Naive thymus-derived CD8-positive, alpha-beta T cell (primary cell): ENCODE data around the gene OTUD5. TPM values are rescaled to one million over a fixed set of nuclear protein-coding genes. Genes with fewer than 3 reads are reported as not detected.
A peak's percentile ranks its signal among the peaks of the same experiment; 100 is the strongest.

Experiments used
- ATAC-seq, 2 donors: fragments of 150-1000 bp; cut with Tn5 transposase in 1 of 2; sonication (Bioruptor Pico), chemical (Tn5 transposase) in 1 of 2; 1 replicate in 1 of 2; 2 replicates in 1 of 2; pipeline ENCODE4 v1.10.0; 2021; ENCODE audit warnings: mild to moderate bottlenecking in 2 of 2, moderate library complexity in 2 of 2
- POLR2A ChIA-PET: fragments of 350-600 bp; sonication (Branson Sonifier 250); formaldehyde crosslinking; loops from one replicate; lab custom pipeline; 2021; ENCODE audit warnings: antibody characterized with exemption; lab: Charles Lee
- DNase-seq, 10 donors: peaks; one replicate each; pipeline versions ENCODE4 v3.0.0 to v3.0.0-alpha.2; 2020 to 2022
- H3K27ac Mint-ChIP-seq, 10 donors: one replicate each; pipeline ENCODE4 v1.8.0; 2020 to 2022; ENCODE audit warnings: mild to moderate bottlenecking in 10 of 10, mixed read lengths in 10 of 10, moderate library complexity in 4 of 10, inconsistent platforms in 1 of 10
- H3K27me3 Mint-ChIP-seq, 5 donors: one replicate each; pipeline ENCODE4 v1.8.0; 2021 to 2022; ENCODE audit warnings: mixed read lengths in 5 of 5
- H3K36me3 Mint-ChIP-seq, 3 donors: one replicate each; pipeline ENCODE4 v1.8.0; 2020 to 2022; ENCODE audit warnings: mixed read lengths in 3 of 3, mild to moderate bottlenecking in 2 of 3, inconsistent platforms in 1 of 3
- H3K4me1 Mint-ChIP-seq, 4 donors: one replicate each; pipeline ENCODE4 v1.8.0; 2021 to 2022; ENCODE audit warnings: mixed read lengths in 4 of 4
- H3K4me3 Mint-ChIP-seq, 10 donors: one replicate each; pipeline ENCODE4 v1.8.0; 2020 to 2022; ENCODE audit warnings: mild to moderate bottlenecking in 10 of 10, mixed read lengths in 10 of 10, moderate library complexity in 6 of 10, inconsistent platforms in 1 of 10
- H3K9me3 Mint-ChIP-seq, 9 donors: one replicate each; pipeline ENCODE4 v1.8.0; 2020 to 2022; ENCODE audit warnings: mixed read lengths in 9 of 9, mild to moderate bottlenecking in 3 of 9, inconsistent platforms in 1 of 9, moderate library complexity in 1 of 9
- polyA plus RNA-seq, 3 donors: library from polyadenylated mRNA; unstranded; fragments of 300-500 nt; fragmentation: Illumina TruSeq; gene quantifications; one replicate each; pipeline ENCODE4 v1.2.3, GENCODE V29; 2021
- total RNA-seq, 8 experiments: library from RNA in 2 of 8; stranded (reverse) in 2 of 8; gene quantifications; one replicate each; pipeline ENCODE4 v1.2.3 and lab custom pipeline; 2021 to 2026

Gene OTUD5
- total and polyA plus RNA-seq, 5 experiments from 2014 or later, result 23.7 to 99.4 (median 48.4) TPM

DNA sequence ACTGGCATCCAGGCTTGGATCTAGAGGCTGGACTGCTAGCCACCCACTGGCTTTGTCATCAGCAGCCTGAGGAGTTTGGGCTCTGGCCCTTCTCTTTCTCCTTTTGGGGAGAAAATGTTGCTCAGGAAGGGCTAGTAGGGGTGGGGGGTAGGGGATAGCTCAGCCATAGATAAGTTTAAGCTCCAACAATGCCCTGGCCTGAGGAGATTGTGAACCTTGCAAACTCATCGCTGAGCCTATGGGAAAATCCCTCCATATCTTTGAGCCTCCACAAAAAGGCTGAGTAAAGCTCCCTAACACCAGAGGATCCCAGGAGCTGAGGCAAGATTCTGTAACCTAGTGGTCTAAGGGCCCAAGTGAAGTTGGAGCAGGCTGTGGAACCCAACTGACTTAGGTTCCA, 8.8 kb downstream of the OTUD5 start:
- no peak for DNase-seq
- no peaks in the 10 kb centered on the region for H3K27me3 Mint-ChIP-seq
- H3K9me3 Mint-ChIP-seq, result no peaks in the 10 kb centered on the region
- no peak overlapping the region for H3K4me3 Mint-ChIP-seq
- peaks cover 7 to 53% (median 47%) of the 10 kb centered on the region in 4 donors for H3K4me1 Mint-ChIP-seq
- H3K36me3 Mint-ChIP-seq, result peaks cover 0 to 19% (median 0%) of the 10 kb centered on the region in 3 donors
- POLR2A ChIA-PET, result interaction anchor here (0.6 to 1.3 kb wide), 7 partner anchors 9 to 299 kb away, joined by 3 to 6 read pairs (median 4); partner anchors contain the start of gene SLC35A2
- peak overlapping the region in 4 of 10 donors; percentile 32 to 63 (median 42) for H3K27ac Mint-ChIP-seq
- ATAC-seq, result no peak

DNA sequence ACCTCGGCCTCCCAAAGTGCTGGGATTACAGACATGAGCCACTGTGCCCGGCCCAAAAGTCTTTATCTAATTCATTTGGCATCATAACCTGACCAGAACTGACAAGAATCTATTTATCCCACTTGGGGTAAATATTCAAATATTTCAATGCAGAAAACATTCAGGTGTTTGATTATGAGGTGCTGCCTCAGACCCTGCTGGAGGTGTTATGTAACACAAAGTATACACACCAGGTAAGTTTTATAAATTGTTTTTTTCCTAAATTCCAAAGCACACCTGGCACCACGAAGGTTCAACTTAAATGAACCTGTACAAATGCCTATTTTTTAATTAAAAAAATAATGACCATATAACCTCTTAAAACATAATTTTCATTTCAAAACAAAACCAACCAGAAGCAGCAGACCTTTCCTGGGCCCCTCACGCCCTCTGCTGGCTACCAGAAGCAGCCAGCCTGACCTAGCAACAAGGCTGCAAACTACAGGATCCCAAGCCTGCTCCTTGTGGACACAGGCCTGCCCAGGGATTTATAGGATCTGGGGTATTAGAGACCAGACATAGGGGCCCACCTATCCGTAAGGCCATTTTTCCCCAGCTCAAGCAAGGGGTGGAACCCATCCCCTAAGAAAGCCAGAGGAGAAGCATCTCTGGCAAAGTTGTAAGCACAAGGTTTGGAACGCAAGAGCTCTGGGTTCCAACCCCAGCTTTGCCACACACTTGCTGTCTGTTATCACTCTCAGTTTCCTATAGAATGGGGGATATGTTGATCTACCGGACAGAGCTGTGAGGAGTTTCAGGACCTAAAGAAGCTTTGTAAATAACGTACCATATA, 11.7 kb downstream of the OTUD5 start:
- H3K4me1 Mint-ChIP-seq, result peaks cover 16 to 56% (median 51%) of the 10 kb centered on the region in 4 donors
- peak; percentile 65 to 74 for ATAC-seq
- no peaks in the 10 kb centered on the region for H3K9me3 Mint-ChIP-seq
- POLR2A ChIA-PET, result interaction anchor here (0.6 to 13.3 kb wide), 7 partner anchors 9 to 54 kb away, joined by 3 to 276 read pairs (median 7); partner anchors contain the start of genes PIM2 and SLC35A2
- H3K36me3 Mint-ChIP-seq, result peaks cover 0 to 18% (median 0%) of the 10 kb centered on the region in 3 donors
- no peaks in the 10 kb centered on the region for H3K27me3 Mint-ChIP-seq
- H3K27ac Mint-ChIP-seq, result peak overlapping the region; percentile 69 to 92 (median 78)
- H3K4me3 Mint-ChIP-seq, result peak overlapping the region; percentile 18 to 59 (median 40)
- DNase-seq, result peak; percentile 26 to 76 (median 50)

DNA sequence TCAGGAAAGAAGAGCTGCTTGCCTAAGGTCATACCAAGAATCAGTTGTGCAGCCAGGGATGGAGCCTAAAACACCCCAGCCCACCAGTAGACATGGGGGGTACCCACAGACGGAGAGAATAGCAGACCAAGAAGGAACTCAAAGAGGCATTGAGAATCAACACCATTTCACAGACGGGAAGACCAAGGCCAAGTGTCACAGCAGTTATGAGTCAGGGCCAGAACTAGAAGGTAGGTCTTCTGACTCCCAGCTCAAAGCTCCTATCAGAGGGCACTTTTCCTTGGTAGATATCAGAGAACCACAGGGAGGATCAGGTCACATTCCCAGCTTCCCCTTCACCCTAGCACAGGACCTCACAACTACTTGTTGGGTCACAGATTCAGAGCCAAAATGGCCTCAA, 14.5 kb downstream of the OTUD5 start:
- Mint-ChIP-seq H3K27ac (peak overlapping the region; percentile 85 to 96 (median 93)), H3K9me3 (no peaks in the 10 kb centered on the region), H3K27me3 (no peaks in the 10 kb centered on the region), H3K36me3 (peaks cover 0 to 14% (median 0%) of the 10 kb centered on the region in 3 donors), H3K4me3 (peak overlapping the region in 6 of 10 donors; percentile 5 to 67 (median 51)), H3K4me1 (peaks cover 30 to 78% (median 77%) of the 10 kb centered on the region in 4 donors)
- no peak for ATAC-seq
- POLR2A ChIA-PET, result interaction anchor here (2.3 to 13.3 kb wide), 4 partner anchors 14 to 52 kb away, joined by 6 to 276 read pairs (median 92); partner anchors contain the start of genes OTUD5, PIM2 and SLC35A2
- DNase-seq, result no peak

DNA sequence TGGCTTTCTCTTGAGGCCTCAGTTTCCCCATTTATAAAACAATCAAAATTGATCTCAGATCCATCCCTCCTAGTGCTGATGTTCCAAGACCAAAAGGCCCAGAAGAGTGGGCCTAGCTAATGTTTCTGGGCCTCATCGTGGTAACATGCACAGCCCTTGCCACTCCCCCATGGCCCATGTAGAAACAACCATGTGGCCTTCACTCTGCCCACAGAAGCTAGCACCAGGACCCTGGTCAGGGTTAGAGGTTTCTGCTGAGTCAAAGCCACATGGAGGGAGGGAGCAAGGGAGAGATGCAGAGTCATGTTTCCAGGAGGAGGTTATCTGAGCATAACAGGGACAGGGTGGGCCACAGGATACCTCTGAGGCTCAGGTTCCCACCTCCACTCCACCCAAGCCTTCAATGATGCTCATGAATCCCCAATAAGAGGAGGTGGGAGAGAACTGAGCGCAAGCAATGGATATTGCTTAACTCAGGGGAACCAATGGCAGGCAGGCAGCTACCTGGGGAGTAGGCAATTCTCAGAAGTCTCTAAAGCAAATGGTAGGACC, 16.9 kb downstream of the OTUD5 start:
- peak overlapping the region in 9 of 10 donors; percentile 66 to 92 (median 87) for H3K4me3 Mint-ChIP-seq
- H3K36me3 Mint-ChIP-seq, result peaks cover 0 to 16% (median 3%) of the 10 kb centered on the region in 3 donors
- H3K27me3 Mint-ChIP-seq, result no peaks in the 10 kb centered on the region
- H3K4me1 Mint-ChIP-seq, result peaks cover 37 to 87% (median 84%) of the 10 kb centered on the region in 4 donors
- POLR2A ChIA-PET, result interaction anchor here (0.8 to 13.3 kb wide), 8 partner anchors 8 to 203 kb away, joined by 3 to 276 read pairs (median 16); partner anchors contain the start of genes OTUD5, PIM2, PQBP1 and SLC35A2
- no peaks in the 10 kb centered on the region for H3K9me3 Mint-ChIP-seq
- no peak for ATAC-seq
- H3K27ac Mint-ChIP-seq, result peak overlapping the region; percentile 96 to 99 (median 99)
- DNase-seq, result no peak

DNA sequence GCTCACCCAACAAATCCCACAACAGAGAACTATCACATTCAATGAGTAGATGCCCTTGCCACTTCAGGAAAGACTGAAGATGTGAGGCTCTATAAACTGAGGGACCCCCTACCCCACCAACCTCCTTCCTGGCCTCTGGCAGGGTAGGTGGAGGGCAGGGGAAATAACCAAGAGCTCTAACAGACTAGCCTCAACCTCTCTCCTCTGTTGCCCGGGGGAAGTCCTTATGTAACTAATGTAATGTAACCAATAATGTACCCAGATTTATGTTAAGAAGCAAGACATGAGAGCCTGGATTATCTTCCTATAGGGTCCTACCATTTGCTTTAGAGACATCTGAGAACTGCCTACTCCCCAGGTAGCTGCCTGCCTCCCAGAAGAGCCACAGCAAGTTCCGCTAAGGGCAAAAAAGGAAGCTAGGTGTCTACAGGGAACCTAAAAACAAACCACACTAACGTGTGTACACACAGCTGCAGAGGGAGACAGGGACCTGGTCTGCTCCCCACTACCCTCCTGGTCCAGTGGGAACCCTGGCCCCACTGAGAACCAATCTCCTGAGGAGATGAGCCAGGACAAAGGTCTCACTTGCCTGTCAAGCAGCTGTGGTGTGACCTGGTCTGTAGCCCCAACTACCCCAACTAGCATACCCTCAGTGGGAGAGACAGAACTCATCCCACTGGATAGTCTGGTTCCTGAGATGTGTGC, 17.7 kb downstream of the OTUD5 start:
- peaks cover 0 to 23% (median 8%) of the 10 kb centered on the region in 3 donors for H3K36me3 Mint-ChIP-seq
- POLR2A ChIA-PET, result interaction anchor here (0.8 to 13.3 kb wide), 11 partner anchors 9 to 202 kb away, joined by 3 to 276 read pairs (median 5); partner anchors contain the start of genes HDAC6, OTUD5, PIM2 and PQBP1
- ATAC-seq (peak; percentile 21 to 22), DNase-seq (peak in 6 of 10 donors; percentile 15 to 65 (median 42))
- peak overlapping the region; percentile 66 to 92 (median 87) for H3K4me3 Mint-ChIP-seq
- peaks cover 0 to 2% (median 0%) of the 10 kb centered on the region in 9 donors for H3K9me3 Mint-ChIP-seq
- H3K4me1 Mint-ChIP-seq, result peaks cover 41 to 92% (median 89%) of the 10 kb centered on the region in 4 donors
- H3K27ac Mint-ChIP-seq, result peak overlapping the region; percentile 96 to 99 (median 99)
- H3K27me3 Mint-ChIP-seq, result no peaks in the 10 kb centered on the region

DNA sequence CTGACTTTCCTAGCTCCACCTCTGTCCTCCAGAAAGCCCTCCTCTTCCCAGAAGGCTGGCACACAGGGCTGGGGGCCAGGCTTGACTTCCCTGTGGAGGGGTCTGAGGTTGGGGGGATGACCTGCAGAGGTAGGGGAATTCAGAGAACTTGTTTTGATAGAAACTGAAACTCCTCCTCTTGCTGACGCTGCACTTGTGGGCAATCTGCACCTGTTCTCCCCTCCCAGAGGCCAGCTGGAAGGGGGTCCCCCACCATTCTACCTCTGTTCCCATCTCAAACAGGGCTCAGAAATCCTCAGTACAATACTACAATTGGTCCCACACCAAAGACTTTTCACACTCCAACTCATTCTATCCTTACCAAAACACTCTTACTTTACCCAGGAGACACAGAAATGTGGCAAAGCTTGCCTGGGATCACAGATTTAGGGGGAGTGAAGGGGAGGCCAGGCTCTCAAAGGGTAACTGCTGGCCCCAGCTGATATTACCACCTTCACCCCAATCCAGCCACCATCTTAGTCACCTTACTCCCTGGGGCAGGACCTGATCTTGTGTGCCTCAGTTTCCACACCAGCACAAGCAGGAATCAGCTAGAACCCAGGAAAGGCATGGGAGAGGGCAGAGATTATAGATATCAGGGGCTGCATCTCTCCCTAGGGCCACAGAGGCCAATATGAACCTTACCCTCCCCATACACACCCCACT, 18.5 kb downstream of the OTUD5 start:
- POLR2A ChIA-PET, result interaction anchor here (0.8 to 13.3 kb wide), 11 partner anchors 8 to 364 kb away, joined by 3 to 276 read pairs (median 5); partner anchors contain the start of genes HDAC6, OTUD5, PIM2 and PQBP1
- peak overlapping the region; percentile 66 to 92 (median 87) for H3K4me3 Mint-ChIP-seq
- no peaks in the 10 kb centered on the region for H3K27me3 Mint-ChIP-seq
- peaks cover 40 to 94% (median 90%) of the 10 kb centered on the region in 4 donors for H3K4me1 Mint-ChIP-seq
- peak; percentile 39 to 58 for ATAC-seq
- DNase-seq, result peak; percentile 46 to 87 (median 81)
- peaks cover 0 to 4% (median 0%) of the 10 kb centered on the region in 9 donors for H3K9me3 Mint-ChIP-seq
- peak overlapping the region; percentile 96 to 99 (median 99) for H3K27ac Mint-ChIP-seq
- peaks cover 2 to 30% (median 16%) of the 10 kb centered on the region in 3 donors for H3K36me3 Mint-ChIP-seq

DNA sequence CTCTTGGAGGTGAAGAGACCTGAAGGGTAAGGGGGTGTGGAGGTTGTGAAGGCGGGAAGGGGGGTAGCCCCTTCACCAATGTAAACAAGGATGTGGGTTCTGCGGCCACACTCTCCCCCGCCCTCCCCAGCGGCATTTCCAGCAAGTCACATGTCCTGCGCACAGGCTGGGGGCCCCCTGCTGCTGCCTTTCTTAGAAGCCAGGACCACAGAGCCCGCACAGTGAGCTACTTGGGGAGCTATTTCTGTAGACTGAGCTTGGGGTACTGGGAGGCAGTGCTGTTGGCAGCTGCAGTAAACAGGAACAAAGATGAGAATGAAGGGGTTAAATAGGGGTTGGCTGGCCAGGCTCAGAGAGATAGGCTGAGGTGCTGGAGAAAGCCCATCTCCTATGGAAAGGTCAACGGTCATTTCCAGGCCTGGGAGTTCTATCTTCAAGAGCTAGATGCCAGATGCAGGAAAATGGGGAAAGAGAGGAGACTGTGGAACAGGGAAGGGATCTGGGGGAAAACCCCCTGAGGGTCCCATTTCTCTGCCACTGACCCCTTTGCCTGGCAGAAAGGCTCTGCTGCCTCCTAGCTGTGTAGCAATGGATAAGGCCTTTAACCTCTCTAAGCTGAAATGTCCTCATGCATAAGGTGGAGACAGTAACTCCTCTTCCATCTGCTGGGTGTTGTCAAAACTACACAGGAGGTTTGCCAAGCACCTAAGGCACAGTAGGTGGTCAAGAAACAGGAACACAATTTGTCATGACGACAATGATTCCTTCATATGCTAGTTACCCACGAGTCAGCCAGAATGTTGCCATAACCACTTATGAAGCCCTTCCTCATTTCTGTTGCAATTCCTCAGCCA, 20.1 kb downstream of the OTUD5 start:
- H3K9me3 Mint-ChIP-seq, result peaks cover 0 to 6% (median 0%) of the 10 kb centered on the region in 9 donors
- no peaks in the 10 kb centered on the region for H3K27me3 Mint-ChIP-seq
- ATAC-seq (peak; percentile 72 to 73), DNase-seq (peak; percentile 65 to 97 (median 92))
- H3K4me1 Mint-ChIP-seq, result peaks cover 35 to 87% (median 81%) of the 10 kb centered on the region in 4 donors
- POLR2A ChIA-PET, result interaction anchor here (0.5 to 13.3 kb wide), 12 partner anchors 7 to 307 kb away, joined by 3 to 276 read pairs (median 7); partner anchors contain the start of genes GRIPAP1, OTUD5, PIM2 and PQBP1
- H3K27ac Mint-ChIP-seq, result peak overlapping the region; percentile 96 to 99 (median 99)
- H3K4me3 Mint-ChIP-seq, result peak overlapping the region; percentile 78 to 92 (median 87)
- peaks cover 5 to 29% (median 20%) of the 10 kb centered on the region in 3 donors for H3K36me3 Mint-ChIP-seq

DNA sequence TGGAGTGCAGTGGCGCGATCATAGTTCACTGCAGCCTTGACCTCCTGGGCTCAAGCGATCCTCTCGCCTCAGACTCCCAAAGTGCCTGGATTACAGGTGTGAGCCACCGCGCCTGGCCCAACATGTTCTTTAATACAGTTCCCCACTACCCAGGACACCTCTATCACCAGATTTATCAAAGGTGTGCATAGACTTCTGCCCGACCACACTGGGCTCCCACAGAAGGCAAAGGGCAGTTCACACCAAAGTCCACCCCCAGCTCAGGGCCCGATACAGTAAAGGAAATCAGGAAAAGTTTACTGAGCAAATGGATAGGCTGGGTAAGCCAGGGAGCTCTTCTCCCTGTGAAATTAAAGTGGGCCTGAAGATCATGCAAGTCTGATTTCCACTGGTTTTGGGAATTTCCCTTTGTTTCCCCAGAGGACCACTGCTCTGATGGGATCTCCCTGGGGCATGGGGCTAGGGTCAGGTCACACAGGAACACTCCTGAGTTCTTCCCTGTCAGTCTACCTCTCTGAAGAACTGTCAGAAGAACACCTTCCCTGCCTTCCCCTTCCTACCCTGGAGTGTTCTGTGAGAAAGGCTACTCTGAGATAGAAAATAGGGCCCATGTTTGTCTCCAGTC, 20.9 kb downstream of the OTUD5 start:
- POLR2A ChIA-PET, result interaction anchor here (0.6 to 13.3 kb wide), 10 partner anchors 8 to 270 kb away, joined by 3 to 276 read pairs (median 8); partner anchors contain the start of genes OTUD5, PIM2, PQBP1 and SLC35A2
- peaks cover 5 to 29% (median 20%) of the 10 kb centered on the region in 3 donors for H3K36me3 Mint-ChIP-seq
- peak overlapping the region; percentile 78 to 92 (median 87) for H3K4me3 Mint-ChIP-seq
- peak overlapping the region; percentile 96 to 99 (median 99) for H3K27ac Mint-ChIP-seq
- H3K27me3 Mint-ChIP-seq, result no peaks in the 10 kb centered on the region
- ATAC-seq (no peak), DNase-seq (peak in 1 of 10 donors; percentile 21)
- peaks cover 29 to 79% (median 73%) of the 10 kb centered on the region in 4 donors for H3K4me1 Mint-ChIP-seq
- peaks cover 0 to 6% (median 0%) of the 10 kb centered on the region in 9 donors for H3K9me3 Mint-ChIP-seq

DNA sequence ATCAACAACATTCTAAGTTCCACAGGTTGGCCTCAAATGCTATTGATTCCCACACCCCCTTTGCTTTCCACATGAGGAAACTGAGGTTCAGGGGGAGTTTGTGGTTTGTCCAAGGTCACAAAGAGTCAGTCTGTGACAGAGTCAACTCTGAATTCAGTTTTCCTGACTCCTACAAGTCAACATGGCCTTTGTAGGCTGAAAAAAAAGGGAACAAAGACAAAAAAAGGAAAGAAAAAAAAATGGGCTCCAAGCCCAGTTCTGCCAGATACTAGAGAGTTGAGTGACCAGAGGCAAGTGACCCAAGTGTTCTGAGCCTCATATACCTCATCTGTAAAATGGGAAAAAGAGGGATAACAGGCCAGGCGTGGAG, 22.1 kb downstream of the OTUD5 start:
- POLR2A ChIA-PET, result interaction anchor here (0.7 to 13.3 kb wide), 2 partner anchors 12 to 116 kb away, joined by 8 to 276 read pairs; partner anchors contain the start of gene PIM2
- peak overlapping the region; percentile 87 to 99 (median 98) for H3K27ac Mint-ChIP-seq

More for the DNA sequence above, 22.1 kb downstream of the OTUD5 start:
- peaks cover 0 to 6% (median 0%) of the 10 kb centered on the region in 9 donors for H3K9me3 Mint-ChIP-seq
- H3K4me1 Mint-ChIP-seq, result peaks cover 28 to 71% (median 65%) of the 10 kb centered on the region in 4 donors
- no peaks in the 10 kb centered on the region for H3K27me3 Mint-ChIP-seq
- H3K4me3 Mint-ChIP-seq, result peak overlapping the region in 9 of 10 donors; percentile 24 to 72 (median 51)
- ATAC-seq, result no peak
- H3K36me3 Mint-ChIP-seq, result peaks cover 5 to 37% (median 22%) of the 10 kb centered on the region in 3 donors
- no peak for DNase-seq
